ENCODE data around the gene RNF217. TPM values are rescaled to one million over a fixed set of nuclear protein-coding genes. Genes with fewer than 3 reads are reported as not detected.

The RNF217 gene
- total RNA-seq, 1 donor from 2014 or later = 51.5 TPM

- Mint-ChIP-seq H3K4me1 (ENCODE audit: low read depth) (peaks cover 66% of the 10 kb centered on the region), H3K27me3 (ENCODE audit: low read depth) (no peaks in the 10 kb centered on the region)
These were observed 25.9 kb downstream of the RNF217 start for GRCh38 chr6:124987999-124988591.

GRCh38 chr6:124989136-124989983 is 27.1 kb downstream of the RNF217 start:
- H3K36me3 Mint-ChIP-seq (ENCODE audit: low read depth) = peaks cover 6% of the 10 kb centered on the region
- H3K4me1 Mint-ChIP-seq (ENCODE audit: low read depth) = peaks cover 66% of the 10 kb centered on the region
- H3K27me3 Mint-ChIP-seq (ENCODE audit: low read depth) = no peaks in the 10 kb centered on the region
- H3K9me3 Mint-ChIP-seq (ENCODE audit: low read depth) = no peaks in the 10 kb centered on the region
- H3K4me3 Mint-ChIP-seq (ENCODE audit: unreplicated experiment) = no peak overlapping the region
- no peak for TF ChIP-seq CTCF (IDR thresholded peaks at IDR 0.05)
- no peak for DNase-seq (ENCODE audit: low spot score)
- H3K27ac Mint-ChIP-seq (ENCODE audit: unreplicated experiment) = no peak overlapping the region

More at GRCh38 chr6:124987999-124988591, 25.9 kb downstream of the RNF217 start:
- no peak for DNase-seq (ENCODE audit: low spot score)
- Mint-ChIP-seq H3K9me3 (ENCODE audit: low read depth) (no peaks in the 10 kb centered on the region), H3K27ac (ENCODE audit: unreplicated experiment) (peak overlapping the region; percentile 88), H3K36me3 (ENCODE audit: low read depth) (peaks cover 6% of the 10 kb centered on the region), H3K4me3 (ENCODE audit: unreplicated experiment) (no peak overlapping the region)
- no peak for TF ChIP-seq CTCF (IDR thresholded peaks at IDR 0.05)

DNA sequence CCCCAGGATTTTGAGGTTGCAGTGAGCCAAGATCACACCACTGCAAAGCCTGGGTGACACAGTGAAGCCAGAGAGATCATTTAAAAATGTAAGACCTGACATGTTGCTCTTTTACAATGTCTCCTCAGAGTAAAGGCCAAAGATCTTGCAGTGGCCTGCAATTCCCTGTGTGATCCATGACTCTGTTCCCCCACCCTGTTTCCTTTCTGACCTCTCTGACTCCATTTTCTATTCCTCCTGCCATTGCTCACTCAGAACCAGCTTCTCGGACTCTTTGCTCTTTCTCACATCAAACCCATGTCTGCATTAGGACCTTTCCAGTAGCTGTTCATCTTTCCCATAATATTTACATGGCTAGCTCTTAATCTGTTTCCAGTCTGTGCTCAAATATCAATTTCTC is 28.8 kb downstream of the RNF217 start:
- TF ChIP-seq CTCF (IDR thresholded peaks at IDR 0.05) = no peak
- Mint-ChIP-seq H3K36me3 (ENCODE audit: low read depth) (peaks cover 6% of the 10 kb centered on the region), H3K4me1 (ENCODE audit: low read depth) (peaks cover 62% of the 10 kb centered on the region), H3K27ac (ENCODE audit: unreplicated experiment) (no peak overlapping the region), H3K4me3 (ENCODE audit: unreplicated experiment) (no peak overlapping the region), H3K27me3 (ENCODE audit: low read depth) (no peaks in the 10 kb centered on the region), H3K9me3 (ENCODE audit: low read depth) (no peaks in the 10 kb centered on the region)
- DNase-seq (ENCODE audit: low spot score) = no peak

DNA sequence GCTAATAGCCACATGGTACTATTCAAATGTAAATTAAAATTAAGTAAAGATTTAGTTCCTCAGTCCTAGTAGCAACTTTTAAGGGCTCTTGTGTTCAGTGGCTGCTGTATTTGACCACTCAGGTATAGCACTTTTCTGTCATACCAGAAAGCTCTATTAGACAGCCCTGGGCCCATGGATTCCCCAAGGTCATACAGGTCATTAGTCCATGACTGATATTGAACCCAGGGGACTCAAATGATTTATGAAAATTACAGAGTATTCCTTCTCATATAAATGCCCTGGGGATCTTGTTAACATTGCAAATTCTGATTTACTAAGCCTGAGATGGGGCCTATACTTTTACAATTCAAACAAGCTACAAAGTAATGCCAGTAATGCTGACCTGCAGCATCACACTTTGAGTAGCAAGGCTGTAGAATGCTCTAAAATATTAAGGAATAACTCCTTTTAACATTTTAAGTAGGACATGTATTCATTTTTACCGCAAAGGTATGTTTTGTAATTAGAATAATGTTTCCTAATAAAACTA is 29.6 kb downstream of the RNF217 start:
- Mint-ChIP-seq H3K27ac (ENCODE audit: unreplicated experiment) (no peak overlapping the region), H3K4me1 (ENCODE audit: low read depth) (peaks cover 60% of the 10 kb centered on the region), H3K27me3 (ENCODE audit: low read depth) (no peaks in the 10 kb centered on the region), H3K4me3 (ENCODE audit: unreplicated experiment) (no peak overlapping the region), H3K36me3 (ENCODE audit: low read depth) (peaks cover 6% of the 10 kb centered on the region), H3K9me3 (ENCODE audit: low read depth) (no peaks in the 10 kb centered on the region)
- DNase-seq (ENCODE audit: low spot score) = no peak
- no peak for TF ChIP-seq CTCF (IDR thresholded peaks at IDR 0.05)

DNA sequence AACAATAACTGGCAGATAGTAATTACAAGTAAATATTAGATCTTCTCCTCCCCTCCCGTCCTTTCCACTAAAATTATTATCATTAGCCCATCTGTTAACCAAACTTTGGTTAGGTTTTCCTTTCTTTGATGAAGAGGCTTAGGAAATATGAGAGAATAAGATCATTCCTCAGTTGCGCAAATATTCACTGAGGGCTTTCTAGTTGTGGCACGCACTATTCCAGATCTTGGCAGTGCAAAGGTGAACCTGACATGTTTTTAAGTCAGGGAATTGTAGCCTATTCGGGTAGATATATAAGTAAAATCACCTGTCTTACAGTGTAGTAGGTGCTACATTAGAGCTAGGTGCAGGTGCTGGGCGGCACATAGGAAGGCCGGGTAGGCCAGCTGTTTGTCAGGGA is 31.1 kb downstream of the RNF217 start:
- H3K27me3 Mint-ChIP-seq (ENCODE audit: low read depth) = no peaks in the 10 kb centered on the region
- H3K27ac Mint-ChIP-seq (ENCODE audit: unreplicated experiment) = peak overlapping the region; percentile 14
- H3K4me1 Mint-ChIP-seq (ENCODE audit: low read depth) = peaks cover 56% of the 10 kb centered on the region
- H3K9me3 Mint-ChIP-seq (ENCODE audit: low read depth) = no peaks in the 10 kb centered on the region
- peaks cover 16% of the 10 kb centered on the region for H3K36me3 Mint-ChIP-seq (ENCODE audit: low read depth)
- DNase-seq (ENCODE audit: low spot score) = no peak
- TF ChIP-seq CTCF (IDR thresholded peaks at IDR 0.05) = no peak
- no peak overlapping the region for H3K4me3 Mint-ChIP-seq (ENCODE audit: unreplicated experiment)

Data from chondrocyte (in vitro differentiated cells).